Inflammatory macrophage (primary cell): Measurements from ENCODE around the gene PLCB1.
A peak's percentile ranks its signal among the peaks of the same experiment; 100 is the strongest.
"Not testable (repeated sequence)": the region's sequence is repeated elsewhere in the genome, so short reads cannot be mapped to it uniquely, and the experiment has no call there.

ENCODE experiments used
- DNase-seq, 2 donors: peaks; one replicate each; pipeline ENCODE4 v3.0.0-alpha.2; 2020 to 2022
- total RNA-seq, 18 experiments: gene quantifications; one replicate each; lab custom pipeline; 2026; ENCODE audit warnings: mixed read lengths in 6 of 18, inconsistent platforms in 2 of 18; lab: John Stamatoyannopoulos, UW

Gene PLCB1
- 0.65 to 4.2 (median 2.2) reads per million in 18 experiments for total RNA-seq

GRCh38 chr20:8131598-8132483, at the start of gene PLCB1:
Gene PLCB1 (plus strand): TSS chr20:8132266. CDS start chr20:8132652, 386 bp downstream.
- peak; percentile 77 to 79 for DNase-seq

- DNase-seq = peak; percentile 68 to 75
Measured at GRCh38 chr20:8082989-8083388, 49.1 kb upstream of the PLCB1 start.

- no peak for DNase-seq
Measured at GRCh38 chr20:8089668-8090067, 42.4 kb upstream of the PLCB1 start.

- DNase-seq = peak; percentile 28 to 45
Measured at GRCh38 chr20:8094415-8094818, 37.6 kb upstream of the PLCB1 start.

- peak; percentile 66 to 93 for DNase-seq
Measured at GRCh38 chr20:8094850-8095249, 37.2 kb upstream of the PLCB1 start.

GRCh38 chr20:8095648-8096572, 36.2 kb upstream of the PLCB1 start:
- peak in 1 of 2 donors; percentile 13 for DNase-seq

GRCh38 chr20:8097307-8097706, 34.8 kb upstream of the PLCB1 start:
- DNase-seq = no peak

GRCh38 chr20:8104252-8104651, 27.8 kb upstream of the PLCB1 start:
- DNase-seq = no peak

GRCh38 chr20:8114612-8115011, 17.5 kb upstream of the PLCB1 start:
- not testable (repeated sequence) for DNase-seq

- no peak for DNase-seq
Measured at GRCh38 chr20:8115436-8115835, 16.6 kb upstream of the PLCB1 start.

- no peak for DNase-seq
Measured at GRCh38 chr20:8116067-8116811, 15.8 kb upstream of the PLCB1 start.

- DNase-seq = no peak
Measured at GRCh38 chr20:8117636-8118035, 14.4 kb upstream of the PLCB1 start.

GRCh38 chr20:8118039-8118438, 14.0 kb upstream of the PLCB1 start:
- no peak for DNase-seq

- no peak for DNase-seq
Measured at GRCh38 chr20:8118760-8119159, 13.3 kb upstream of the PLCB1 start.

- DNase-seq = no peak
Measured at GRCh38 chr20:8121666-8122065, 10.4 kb upstream of the PLCB1 start.

- no peak for DNase-seq
Measured at GRCh38 chr20:8124639-8125038, 7.4 kb upstream of the PLCB1 start.

GRCh38 chr20:8126181-8126580, 5.9 kb upstream of the PLCB1 start:
- no peak for DNase-seq

- DNase-seq = no peak
Measured at GRCh38 chr20:8126841-8127378, 5.2 kb upstream of the PLCB1 start.

GRCh38 chr20:8127553-8128255, 4.4 kb upstream of the PLCB1 start:
- no peak for DNase-seq

GRCh38 chr20:8128291-8129060, 3.6 kb upstream of the PLCB1 start:
- DNase-seq = no peak
